GM20000 (cell line): ENCODE results near the gene BUD13.
"Not testable (repeated sequence)": the region's sequence is repeated elsewhere in the genome, so short reads cannot be mapped to it uniquely, and the experiment has no call there.

ENCODE experiments used
- DNase-seq: peaks from one replicate; pipeline ENCODE4 v3.0.0; 2012; ENCODE audit warnings: low spot score
- CTCF ChIP-seq: IDR thresholded peaks from 2 replicates; pipeline ENCODE4 v1.5.1; 2012; ENCODE audit warnings: mild to moderate bottlenecking, control low read depth; ENCODE audit errors: extremely low read depth, missing control alignments

BUD13 gene

GRCh38 chr11:116813170-116813569 lies 40.4 kb upstream of the BUD13 start:
- no peak for TF ChIP-seq CTCF
- DNase-seq, result no peak

GRCh38 chr11:116812109-116812508 lies 39.3 kb upstream of the BUD13 start:
- no peak for TF ChIP-seq CTCF
- DNase-seq, result no peak

GRCh38 chr11:116811194-116811593 lies 38.4 kb upstream of the BUD13 start:
- TF ChIP-seq CTCF, result no peak
- no peak for DNase-seq

GRCh38 chr11:116808262-116809175 lies 35.7 kb upstream of the BUD13 start:
- no peak for TF ChIP-seq CTCF
- no peak for DNase-seq

- no peak for TF ChIP-seq CTCF
- DNase-seq, result no peak
Observed at GRCh38 chr11:116807601-116808261, 34.9 kb upstream of the BUD13 start.

- no peak for DNase-seq
- no peak for TF ChIP-seq CTCF
Observed at GRCh38 chr11:116804001-116804400, 31.2 kb upstream of the BUD13 start.

- not testable (repeated sequence) for DNase-seq
Observed at GRCh38 chr11:116801662-116802061, 28.9 kb upstream of the BUD13 start.
